Skin of body (tissue), 2 donors: ENCODE data around the gene KRT3. TPM values are rescaled to one million over a fixed set of nuclear protein-coding genes. Genes with fewer than 3 reads are reported as not detected.

ENCODE experiments used
- DNase-seq: peaks from one replicate; lab custom pipeline; 2025; lab: John Stamatoyannopoulos, UW
- total RNA-seq: library from RNA; depleted of rRNA; stranded (reverse); fragments of >200 nt; gene quantifications from one replicate; pipeline ENCODE4 v1.2.3, GENCODE V29; 2014

KRT3 gene
- total RNA-seq, 1 donor from 2014 or later: 0.10 TPM

DNA sequence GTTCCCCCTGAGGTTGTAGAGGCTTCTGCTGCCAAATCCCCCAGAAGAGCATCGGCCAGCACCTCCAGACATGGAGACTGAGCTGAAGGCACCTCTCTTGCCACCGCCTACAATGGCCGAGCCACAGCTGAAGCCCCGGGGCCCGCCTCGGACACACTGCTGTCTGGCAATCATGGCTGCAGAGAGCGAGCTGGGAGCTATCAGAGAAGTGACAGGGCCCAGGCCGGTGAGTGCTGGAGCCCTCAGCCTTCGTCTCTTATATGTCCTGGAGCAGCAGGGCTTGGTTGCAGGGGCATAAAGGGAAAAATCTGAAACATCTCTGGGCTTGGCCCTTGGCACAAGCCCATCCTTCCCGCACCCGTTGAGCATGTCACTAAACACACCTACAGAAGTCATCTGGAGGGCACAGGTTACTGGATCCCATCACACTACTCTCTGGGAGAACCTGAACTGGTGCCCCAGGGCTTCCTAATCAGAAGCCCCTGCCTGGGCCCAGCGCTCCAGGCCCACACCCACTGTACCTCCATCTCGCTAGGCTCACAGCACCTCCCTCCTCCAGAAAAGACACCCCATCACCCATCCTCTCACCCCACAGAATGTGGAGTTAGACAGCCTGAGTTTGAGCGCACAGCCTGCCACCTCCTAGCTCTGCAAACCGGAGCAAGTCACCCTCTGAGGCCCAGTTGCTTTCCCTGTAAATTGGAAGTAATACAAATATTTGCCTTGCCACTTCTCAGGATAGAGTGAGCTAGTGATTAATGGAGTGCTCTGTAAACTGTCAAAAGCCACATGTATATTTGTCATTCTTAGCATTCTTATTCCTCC lies 18.2 kb upstream of the KRT3 start, which contains the start of gene KRT4:
Gene KRT4, minus strand, starts transcription at position 232 of the 825 bp plus-strand sequence. Its CDS starts 58 bp downstream, at position 174.
- no peak for DNase-seq

DNA sequence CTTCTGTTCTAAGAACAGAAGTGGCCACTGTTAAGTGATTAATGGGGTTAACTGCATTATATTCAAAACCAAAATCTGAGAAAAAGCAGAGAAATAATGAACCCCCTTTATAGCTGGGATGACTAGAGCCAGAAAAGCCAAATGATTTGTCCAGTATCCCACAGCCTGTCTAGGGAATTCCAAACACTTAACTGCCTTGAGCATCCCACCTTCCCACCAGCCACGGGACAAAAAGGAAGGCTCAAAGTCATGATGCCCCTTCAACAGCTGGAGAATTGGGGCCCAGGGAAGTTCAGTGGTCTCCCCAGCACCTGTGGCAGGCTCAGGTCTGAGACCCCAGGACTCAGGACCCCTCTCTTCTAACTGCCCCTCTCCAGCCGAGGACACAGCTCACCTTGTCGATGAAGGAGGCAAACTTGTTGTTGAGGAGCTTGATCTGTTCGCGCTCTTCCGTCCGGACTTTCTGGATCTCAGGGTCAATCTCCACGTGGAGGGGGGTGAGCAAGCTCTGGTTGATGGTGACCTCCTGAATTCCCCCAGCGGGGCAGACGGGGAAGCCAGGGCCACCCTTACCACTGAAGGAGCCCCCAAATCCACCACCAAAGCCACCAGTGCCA lies 17.4 kb upstream of the KRT3 start:
- DNase-seq: no peak

DNA sequence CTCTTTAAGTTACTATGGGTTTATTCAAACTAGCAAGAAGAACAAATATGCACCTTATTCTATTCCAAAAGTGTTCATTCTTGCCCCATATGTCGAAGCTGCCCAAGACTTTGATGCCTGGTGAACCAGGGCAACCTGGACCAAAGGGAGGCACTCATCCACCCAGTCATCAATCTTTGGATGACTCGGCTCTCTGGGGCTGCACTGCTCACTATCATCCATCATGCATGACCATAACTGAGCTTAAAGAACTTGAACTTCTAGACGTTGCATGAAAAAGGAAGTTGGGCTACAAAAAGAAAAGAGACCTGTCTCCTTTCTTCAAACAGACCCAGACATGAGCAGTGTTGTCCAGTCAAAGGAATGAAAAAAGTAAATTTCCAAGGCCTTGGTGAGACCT lies 16.8 kb upstream of the KRT3 start:
- DNase-seq: no peak

DNA sequence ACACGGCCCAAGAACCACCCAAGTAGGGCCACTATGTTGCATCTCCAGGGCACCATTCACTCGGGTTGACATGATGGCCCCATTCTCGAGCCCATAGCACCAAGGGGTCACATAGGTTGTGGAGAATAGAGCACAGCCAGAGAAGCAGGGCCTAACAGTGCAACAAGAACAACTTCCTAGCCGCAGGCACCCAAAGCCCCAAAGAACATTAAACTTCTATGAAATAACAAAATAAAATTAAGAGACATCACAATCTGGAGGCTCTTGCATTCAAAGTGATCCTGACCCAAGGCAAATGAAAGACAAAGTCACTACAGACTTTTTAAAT lies 16.1 kb upstream of the KRT3 start:
- no peak for DNase-seq

DNA sequence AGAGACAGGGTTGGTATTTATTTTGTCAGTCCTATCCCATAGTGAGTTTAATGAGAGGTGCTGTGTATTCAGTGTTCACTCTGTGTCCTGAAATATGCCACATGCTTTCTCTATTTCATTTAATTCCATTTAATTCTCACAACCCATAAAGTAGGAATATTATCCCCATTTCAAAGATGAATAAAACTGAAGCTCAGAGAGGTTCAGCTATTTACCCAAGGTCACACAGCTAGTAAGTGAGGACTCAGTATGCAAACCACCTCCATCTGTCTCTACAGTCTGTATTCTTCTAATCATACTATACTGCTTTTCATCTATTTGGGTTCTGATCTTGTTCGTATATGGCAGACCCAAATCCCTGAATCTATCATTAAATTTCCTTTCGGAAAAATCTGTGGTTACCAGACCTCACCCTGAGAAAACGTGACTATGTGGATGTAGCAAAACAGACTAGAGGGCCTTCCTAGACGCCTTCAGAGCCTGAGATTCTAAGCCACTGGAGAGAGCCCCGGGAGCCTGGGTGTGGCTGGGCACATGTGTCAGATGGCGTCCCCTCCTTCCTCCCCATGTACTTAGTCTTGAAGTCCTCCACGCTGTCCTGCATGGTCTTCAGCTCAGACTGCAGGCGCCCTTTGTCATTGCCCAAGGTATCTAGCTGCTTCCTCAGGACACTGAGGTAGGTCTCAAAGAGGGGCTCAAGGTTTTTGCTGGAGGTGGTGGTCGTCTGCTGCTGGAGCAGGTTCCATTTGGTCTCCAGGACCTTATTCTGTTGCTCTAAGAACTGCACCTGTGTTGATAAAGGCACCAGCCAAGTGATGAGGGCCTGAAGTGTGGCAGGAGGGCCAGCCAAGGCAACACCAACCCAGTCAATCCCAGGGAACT lies 15.5 kb upstream of the KRT3 start:
- DNase-seq: no peak

DNA sequence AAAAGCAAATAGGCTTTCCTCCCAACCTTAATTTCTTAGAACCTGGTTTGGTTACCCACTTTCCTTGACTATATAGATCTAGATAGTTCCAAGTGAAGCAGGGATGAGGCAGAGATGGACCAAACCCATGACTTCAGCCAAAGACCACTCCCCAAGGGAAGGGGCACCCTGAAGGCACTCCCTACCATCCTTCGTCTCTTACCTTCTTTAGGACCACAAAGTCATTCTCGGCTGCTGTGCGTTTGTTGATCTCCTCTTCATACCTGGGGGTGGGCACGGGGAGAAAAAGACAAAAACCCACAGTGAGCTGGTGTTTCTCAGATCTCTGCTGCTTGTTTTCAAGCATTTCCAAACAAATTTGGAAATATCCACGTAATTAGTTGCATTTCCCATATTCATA lies 14.6 kb upstream of the KRT3 start:
- DNase-seq: no peak

DNA sequence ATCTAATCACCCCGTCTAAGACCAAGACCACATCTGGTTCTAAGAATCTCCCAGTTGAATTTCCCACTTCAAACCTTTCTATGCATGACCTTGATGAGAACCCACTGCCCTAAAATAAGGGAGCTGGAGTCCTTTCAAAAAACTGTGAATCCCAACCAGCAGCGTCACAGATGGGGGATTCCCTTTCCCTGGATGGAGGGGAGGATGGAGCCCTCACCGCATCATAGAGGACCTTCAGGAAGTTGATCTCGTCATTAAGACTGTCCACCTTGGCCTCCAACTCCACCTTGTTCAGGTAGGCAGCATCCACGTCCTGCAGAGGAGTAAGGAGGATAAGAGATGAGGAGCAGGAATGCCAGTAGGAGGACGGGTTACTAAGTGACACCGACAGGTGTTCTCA lies 13.2 kb upstream of the KRT3 start:
- DNase-seq: no peak

DNA sequence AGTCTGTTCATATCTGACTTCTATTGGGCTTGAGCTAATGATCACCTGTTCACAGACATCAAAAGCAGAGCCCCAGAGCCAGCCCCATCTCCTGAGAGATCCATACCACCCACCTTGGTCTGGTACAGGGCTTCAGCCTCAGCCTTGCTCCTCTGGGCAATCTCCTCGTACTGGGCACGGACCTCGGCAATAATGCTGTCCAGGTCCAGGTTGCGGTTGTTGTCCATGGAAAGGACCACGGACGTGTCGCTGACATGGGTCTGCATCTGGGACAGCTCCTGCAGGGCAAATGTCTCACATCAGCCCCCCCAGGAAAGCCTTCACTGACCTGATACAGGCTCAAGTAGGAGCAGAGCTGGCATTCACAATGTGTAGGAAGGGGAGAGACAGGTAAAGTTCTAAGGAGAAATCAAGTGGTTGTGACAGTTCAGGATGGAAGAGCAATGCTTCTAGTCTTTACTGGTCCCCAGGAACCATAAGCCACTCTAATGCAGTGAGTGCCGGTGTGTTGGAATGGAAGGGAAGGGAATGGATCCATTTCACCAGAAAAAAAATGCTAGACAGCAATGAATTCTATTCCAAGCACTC lies 12.8 kb upstream of the KRT3 start:
- DNase-seq: no peak

DNA sequence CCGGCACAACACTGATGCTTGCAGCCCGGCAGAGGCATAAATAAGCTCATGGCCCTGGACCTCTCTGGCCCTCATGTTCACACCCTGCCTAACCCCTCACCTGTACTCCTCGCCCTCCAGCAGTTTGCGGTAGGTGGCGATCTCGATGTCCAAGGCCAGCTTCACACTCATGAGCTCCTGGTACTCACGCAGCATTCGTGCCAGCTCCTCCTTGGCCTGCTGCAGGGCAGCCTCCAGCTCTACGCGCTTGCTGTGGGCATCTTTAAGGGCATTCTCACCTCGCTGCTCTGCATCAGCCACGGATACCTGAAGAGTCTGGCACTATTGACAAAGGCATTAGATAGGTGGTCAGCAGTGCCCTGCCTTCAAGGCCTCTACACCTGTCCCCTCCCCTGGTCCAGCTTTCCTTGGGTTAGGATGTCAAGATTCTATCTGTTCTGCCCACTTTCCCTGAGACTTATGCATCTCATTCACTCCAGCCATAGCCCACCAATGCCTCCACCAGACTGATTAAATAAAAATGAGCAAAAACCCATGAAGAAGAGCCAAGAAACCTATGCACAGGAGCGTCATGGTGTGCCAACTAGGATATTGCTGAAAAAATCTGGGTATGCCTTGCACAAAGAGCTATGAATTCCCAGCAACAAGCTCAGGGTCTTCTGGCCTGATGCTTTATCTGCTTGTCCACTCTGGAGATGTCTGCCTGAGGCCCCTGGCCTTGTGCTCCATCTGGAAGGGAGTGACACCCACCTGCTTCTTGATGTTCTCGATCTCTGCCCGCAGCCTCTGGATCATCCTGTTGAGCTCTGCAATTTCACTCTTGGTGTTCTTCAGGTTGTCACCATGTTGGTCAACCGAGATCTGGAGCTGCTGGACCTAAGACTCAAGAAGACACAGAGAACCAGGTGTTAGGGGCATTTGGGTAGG lies 11.9 kb upstream of the KRT3 start:
- no peak for DNase-seq

DNA sequence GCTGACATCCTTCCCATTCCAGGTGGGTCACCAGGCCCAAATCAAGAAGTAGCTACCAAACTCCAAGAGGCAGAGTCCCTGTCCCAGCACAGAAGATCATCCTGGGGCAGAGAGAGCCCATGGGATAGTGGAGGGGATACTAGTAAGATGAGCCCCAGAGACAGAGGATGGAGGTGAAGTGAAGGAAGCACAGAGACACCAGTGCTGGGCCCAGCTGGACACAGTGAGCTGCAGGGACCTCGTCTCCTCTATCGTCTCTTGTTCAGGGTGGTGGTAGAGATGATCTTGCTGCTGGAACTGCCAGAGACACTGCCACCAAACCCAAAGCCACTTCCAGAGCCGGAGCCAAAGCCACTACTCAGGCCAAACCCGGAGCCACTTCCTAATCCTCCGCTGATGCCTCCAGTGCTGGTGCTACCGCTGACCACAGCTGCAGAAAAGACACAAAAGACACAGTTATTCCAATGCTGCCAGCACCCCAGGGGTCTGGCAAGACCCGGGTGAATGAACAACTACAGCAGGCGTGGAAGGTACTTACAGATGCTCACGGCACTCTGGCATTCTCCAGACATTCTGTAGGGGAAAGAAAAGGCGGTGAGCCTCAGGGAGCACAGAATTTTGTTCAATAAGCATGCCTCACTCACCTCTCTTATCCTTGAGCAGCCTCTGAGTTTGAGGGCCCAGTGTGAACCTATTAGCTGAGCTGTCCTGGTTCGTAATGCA lies 11.1 kb upstream of the KRT3 start:
- no peak for DNase-seq

DNA sequence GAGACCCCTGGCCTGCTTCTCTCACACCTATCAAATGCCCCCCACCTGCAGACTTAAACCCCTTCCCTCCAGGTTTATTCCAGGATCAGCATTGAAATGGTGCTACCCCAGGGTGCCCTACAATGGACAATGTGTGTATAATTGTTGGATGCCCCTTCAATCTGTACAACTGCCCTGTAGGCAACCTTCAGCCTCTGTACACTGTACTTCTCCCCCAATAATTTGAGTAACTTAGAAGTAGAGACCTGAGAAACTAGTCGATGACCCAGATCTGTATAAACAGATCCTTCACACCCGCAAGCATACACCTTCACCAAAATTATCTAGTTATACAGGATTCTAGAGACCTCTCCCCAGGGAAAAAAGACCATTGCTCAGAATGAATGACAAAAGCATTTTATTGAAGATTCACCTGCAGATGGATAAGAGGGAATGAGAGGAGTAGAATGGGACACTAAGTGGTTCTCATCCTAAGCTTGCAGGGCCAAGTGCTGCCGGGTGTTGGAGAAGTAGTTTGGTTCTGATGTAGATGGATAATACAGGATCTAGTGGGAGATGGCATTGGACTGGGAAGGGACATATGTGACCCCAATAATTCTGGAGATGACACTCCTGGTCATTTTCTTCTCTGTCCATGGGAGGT lies 10.4 kb upstream of the KRT3 start:
- DNase-seq: no peak

DNA sequence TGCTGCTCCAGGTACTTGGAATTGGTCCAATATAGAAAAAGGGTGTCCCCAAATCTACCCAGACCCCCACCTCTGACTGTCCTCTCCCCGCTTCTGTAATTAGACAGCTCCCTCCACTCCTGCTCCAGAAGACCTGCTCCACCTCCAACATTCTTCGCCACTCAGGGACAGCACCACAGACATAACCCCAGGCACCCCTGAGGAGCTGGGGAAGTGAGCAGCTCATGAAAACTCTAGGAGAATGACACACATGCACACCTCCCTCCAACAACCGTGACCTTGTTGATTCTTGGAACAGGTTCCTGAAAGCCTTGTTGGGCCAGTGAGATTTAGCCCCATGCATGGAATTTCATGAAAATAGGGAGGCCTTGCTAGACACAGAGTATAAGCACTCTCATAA lies 9.8 kb upstream of the KRT3 start:
- no peak for DNase-seq

DNA sequence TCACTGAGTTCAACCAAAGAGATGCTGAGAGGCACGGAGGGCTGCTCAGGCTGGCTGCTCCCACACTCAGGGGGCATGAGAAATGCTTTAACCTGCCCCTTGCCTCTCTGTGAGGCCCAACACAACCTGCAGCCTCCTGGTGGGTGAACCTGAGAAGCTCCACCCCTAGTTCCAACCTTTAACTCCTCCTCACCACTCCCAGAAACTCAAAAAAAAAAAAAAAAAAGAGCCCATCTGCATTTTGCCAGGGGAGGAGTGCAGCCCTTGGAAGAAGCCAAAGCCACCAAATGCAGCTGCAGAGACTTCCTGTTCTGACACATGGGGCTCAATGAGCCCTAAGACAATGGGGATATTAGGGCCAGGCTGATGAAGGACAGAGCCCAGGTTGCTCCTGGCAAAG lies 9.1 kb upstream of the KRT3 start:
- no peak for DNase-seq

DNA sequence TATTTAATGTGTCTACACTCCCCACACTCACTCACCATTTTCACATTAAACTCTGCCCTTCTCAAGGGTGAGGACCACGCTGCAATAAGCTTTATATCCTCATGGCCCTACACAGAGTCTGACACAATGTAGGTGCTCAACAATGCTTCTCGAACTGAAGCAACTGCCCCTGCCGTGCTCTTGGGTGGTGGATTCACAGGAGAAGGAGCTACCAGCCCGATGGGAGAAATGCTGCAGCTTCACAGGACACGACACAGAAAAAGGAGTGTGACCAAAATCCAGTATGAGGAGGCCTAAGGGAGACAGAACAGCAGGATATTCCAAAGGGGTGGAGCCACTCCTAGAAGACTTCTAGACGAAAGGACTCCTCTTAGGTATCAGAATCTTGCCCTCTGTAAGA lies 6.5 kb upstream of the KRT3 start:
- no peak for DNase-seq

DNA sequence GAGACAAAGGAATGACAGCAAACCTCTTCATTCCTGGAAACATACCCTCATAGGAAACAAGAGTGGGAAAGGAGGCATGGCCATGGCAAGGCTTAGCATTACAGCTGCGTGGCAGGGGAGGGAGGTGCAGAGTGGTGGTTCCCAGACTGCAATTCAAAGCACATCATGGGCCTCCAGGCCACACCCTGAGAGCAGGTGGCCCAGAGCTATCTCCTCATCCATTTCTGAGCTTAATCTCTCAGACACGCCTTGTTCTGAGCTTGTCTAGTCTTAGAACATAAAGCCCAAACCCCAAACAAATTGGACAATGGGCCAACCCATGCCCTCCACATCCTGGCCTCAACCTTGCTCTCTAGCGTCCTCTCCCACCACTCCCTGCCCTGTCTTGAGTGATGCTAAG lies 5.9 kb upstream of the KRT3 start:
- no peak for DNase-seq

DNA sequence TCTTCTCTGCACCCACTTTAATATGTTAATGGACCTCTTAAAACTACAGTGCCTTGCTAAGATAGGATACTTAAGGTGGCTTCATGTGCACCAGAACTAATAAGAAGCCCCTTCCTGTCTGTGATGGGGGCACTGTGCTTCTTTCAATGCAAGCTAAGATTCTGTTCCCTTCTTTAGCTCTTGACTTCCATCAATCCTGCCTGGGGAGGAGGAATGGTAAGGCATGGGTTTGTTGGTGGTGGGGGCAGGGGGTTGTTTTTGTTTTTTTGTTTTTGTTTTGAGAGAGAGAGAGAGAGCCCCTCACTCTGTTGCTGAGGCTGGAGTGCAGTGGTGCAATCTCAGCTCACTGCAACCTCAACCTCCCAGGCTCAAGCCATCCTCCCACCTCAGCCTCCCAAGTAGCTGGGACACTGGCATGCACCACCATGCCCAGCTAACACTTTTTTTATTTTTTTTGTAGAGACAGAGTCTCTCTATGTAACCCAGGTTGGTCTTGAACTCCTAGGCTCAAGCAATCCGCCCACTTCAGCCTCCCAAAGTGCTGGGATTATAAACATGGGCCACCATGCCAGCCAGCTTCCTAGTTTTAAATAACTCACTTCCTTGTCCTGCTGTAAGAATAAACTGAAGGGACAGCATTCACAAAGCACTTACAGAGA lies 4.5 kb upstream of the KRT3 start:
- DNase-seq: no peak

DNA sequence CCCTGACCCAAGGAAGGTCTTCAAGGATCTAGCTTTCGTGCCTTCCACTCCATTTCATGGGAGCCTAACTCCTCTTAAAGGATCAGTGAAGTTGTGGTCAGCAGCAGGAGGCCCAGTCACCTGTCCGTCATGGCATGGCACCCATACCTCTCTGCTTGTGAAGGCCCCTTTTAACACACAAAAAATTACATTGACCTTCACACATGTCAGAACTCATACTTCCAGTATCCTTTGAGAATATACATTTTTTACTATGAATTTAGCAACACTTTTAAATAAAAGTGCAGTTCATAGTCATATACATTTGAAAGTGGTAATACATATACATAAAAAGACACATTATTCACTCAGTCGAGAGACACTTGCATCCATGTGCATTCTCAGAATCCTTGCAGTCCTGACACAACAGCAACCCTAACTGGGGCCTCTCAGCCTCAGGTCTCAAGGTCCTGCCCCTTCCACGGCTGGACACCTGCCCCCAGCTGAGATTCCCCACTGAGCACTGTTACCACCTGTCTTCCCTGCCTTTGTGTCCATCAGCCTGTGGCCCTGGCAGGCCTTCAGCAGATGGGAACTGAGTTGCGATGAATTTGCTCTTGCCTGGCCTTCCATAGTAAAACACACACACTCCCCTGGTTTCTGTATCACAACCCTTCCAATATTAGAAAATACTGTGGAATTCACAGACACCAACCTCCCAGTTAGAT lies 3.7 kb upstream of the KRT3 start:
- no peak for DNase-seq
